ENCODE results near the gene MCC.
"Not testable (repeated sequence)": the region's sequence is repeated elsewhere in the genome, so short reads cannot be mapped to it uniquely, and the experiment has no call there.

MCC gene

GRCh38 chr5:113100981-113101380 is 387.3 kb downstream of the MCC start:
- DNase-seq, result no peak

- DNase-seq, result no peak
Measured at GRCh38 chr5:113099822-113100221, 388.4 kb downstream of the MCC start.

GRCh38 chr5:113098378-113098777 is 389.9 kb downstream of the MCC start:
- no peak for DNase-seq

GRCh38 chr5:113095831-113096230 is 392.4 kb downstream of the MCC start:
- DNase-seq, result no peak

- DNase-seq, result no peak
Measured at GRCh38 chr5:113093558-113093957, 394.7 kb downstream of the MCC start.

GRCh38 chr5:113092683-113093082 is 395.6 kb downstream of the MCC start:
- DNase-seq, result no peak

GRCh38 chr5:113091622-113092021 is 396.6 kb downstream of the MCC start:
- no peak for DNase-seq

- no peak for DNase-seq
Measured at GRCh38 chr5:113090336-113091106, 397.7 kb downstream of the MCC start.

- peak; percentile 32 for DNase-seq
Measured at GRCh38 chr5:113089653-113090335, 398.5 kb downstream of the MCC start.

GRCh38 chr5:113087976-113088514 is 400.2 kb downstream of the MCC start:
- no peak for DNase-seq

GRCh38 chr5:113085880-113086409 is 402.3 kb downstream of the MCC start:
- DNase-seq, result no peak

GRCh38 chr5:113085084-113085414 is 403.2 kb downstream of the MCC start:
- no peak for DNase-seq

- DNase-seq, result no peak
Measured at GRCh38 chr5:113084402-113085083, 403.7 kb downstream of the MCC start.

GRCh38 chr5:113083481-113083880 is 404.8 kb downstream of the MCC start:
- DNase-seq, result peak; percentile 54

GRCh38 chr5:113082547-113082905 is 405.7 kb downstream of the MCC start:
- DNase-seq, result no peak

GRCh38 chr5:113081881-113082546 is 406.2 kb downstream of the MCC start:
- DNase-seq, result peak; percentile 41

GRCh38 chr5:113081091-113081839 is 407.0 kb downstream of the MCC start:
- no peak for DNase-seq

GRCh38 chr5:113076649-113077048 is 411.6 kb downstream of the MCC start:
- not testable (repeated sequence) for DNase-seq

GRCh38 chr5:113075019-113075418 is 413.2 kb downstream of the MCC start:
- DNase-seq, result no peak

GRCh38 chr5:113073629-113074034 is 414.6 kb downstream of the MCC start:
- DNase-seq, result not testable (repeated sequence)

- DNase-seq, result no peak
Measured at GRCh38 chr5:113071401-113071800, 416.9 kb downstream of the MCC start.

GRCh38 chr5:113070901-113071300 is 417.4 kb downstream of the MCC start:
- no peak for DNase-seq
